ENCODE measurements around the gene C10orf67. TPM values are rescaled to one million over a fixed set of nuclear protein-coding genes. Genes with fewer than 3 reads are reported as not detected.

Gene C10orf67
- total RNA-seq, 1 experiment from 2014 or later: not detected

- TF ChIP-seq EZH2phosphoT487 (IDR thresholded peaks at IDR 0.05; ENCODE audit: borderline replicate concordance): no peak
Measured at GRCh38 chr10:23203369-23204325, 140.9 kb downstream of the C10orf67 start (continued).

GRCh38 chr10:23202779-23203178 is 141.8 kb downstream of the C10orf67 start:
- no peak for DNase-seq (ENCODE audit: low read depth, low spot score)
- ATAC-seq: no peak
- Histone ChIP-seq H3K36me3 (ENCODE audit: control insufficient read depth in 1 of 2, insufficient read depth in 2 of 2, low read length in 2 of 2) (no peaks in the 10 kb centered on the region), H3K4me2 (ENCODE audit: low read length) (no peak overlapping the region), H3K4me3 (replicated peaks in 1 of 2; ENCODE audit: low read depth in 1 of 2, low read length in 2 of 2) (no peak overlapping the region), H4K20me1 (ENCODE audit: insufficient read depth) (no peaks in the 10 kb centered on the region), H3K79me2 (ENCODE audit: insufficient read depth, low read length) (no peaks in the 10 kb centered on the region), H3K9me2 (ENCODE audit: insufficient read depth) (no peaks in the 10 kb centered on the region), H3K9me3 (ENCODE audit: control insufficient read depth in 1 of 2, insufficient read depth in 1 of 2, low read depth in 1 of 2, low read length in 2 of 2) (no peaks in the 10 kb centered on the region), H3K9ac (ENCODE audit: low read length) (no peak overlapping the region), H2AFZ (ENCODE audit: low read depth, low read length, poor library complexity, severe bottlenecking) (no peak overlapping the region), H3K27ac (ENCODE audit: low read depth, low read length) (no peak overlapping the region), H3K4me1 (ENCODE audit: control insufficient read depth in 1 of 2, insufficient read depth in 2 of 2, low read length in 2 of 2) (no peaks in the 10 kb centered on the region), H3K27me3 (ENCODE audit: insufficient read depth, low read length) (peaks cover 56% of the 10 kb centered on the region)
- ChIA-PET RAD21 (ENCODE audit: low non-redundant PET in 1 of 2, low total read pairs in 2 of 2, uncharacterized antibody in 2 of 2, unreplicated experiment in 2 of 2) (no interaction called here), POLR2A (no interaction called here), CTCF (no interaction called here)
- TF ChIP-seq EGR1 (IDR thresholded peaks at IDR 0.05; ENCODE audit: low read depth) (no peak), POLR2AphosphoS5 (IDR thresholded peaks at IDR 0.05; ENCODE audit: low read depth, low read length) (no peak), RAD21 (IDR thresholded peaks at IDR 0.05; ENCODE audit: low read depth) (no peak), ZBTB33 (IDR thresholded peaks at IDR 0.05; ENCODE audit: extremely low read depth, insufficient replicate concordance, low read length) (no peak), ATF3 (IDR thresholded peaks at IDR 0.05) (no peak), SP1 (IDR thresholded peaks at IDR 0.05; ENCODE audit: low read depth) (no peak)
- intact Hi-C loops (cut with micrococcal nuclease): no loop called here
- BruUV-seq (replicated peaks): no TSS peak

All from HCT116 (cell line).